T follicular helper cell (primary cell): ENCODE measurements around the gene HSPH1.
"Not testable (repeated sequence)": the region's sequence is repeated elsewhere in the genome, so short reads cannot be mapped to it uniquely, and the experiment has no call there.

ENCODE experiments used
- DNase-seq: peaks from one replicate; pipeline ENCODE4 v3.0.0-alpha.2; 2020; ENCODE audit warnings: low read depth

Gene HSPH1

GRCh38 chr13:31131470-31131961 lies 30.2 kb downstream of the HSPH1 start:
- DNase-seq, result no peak

DNA sequence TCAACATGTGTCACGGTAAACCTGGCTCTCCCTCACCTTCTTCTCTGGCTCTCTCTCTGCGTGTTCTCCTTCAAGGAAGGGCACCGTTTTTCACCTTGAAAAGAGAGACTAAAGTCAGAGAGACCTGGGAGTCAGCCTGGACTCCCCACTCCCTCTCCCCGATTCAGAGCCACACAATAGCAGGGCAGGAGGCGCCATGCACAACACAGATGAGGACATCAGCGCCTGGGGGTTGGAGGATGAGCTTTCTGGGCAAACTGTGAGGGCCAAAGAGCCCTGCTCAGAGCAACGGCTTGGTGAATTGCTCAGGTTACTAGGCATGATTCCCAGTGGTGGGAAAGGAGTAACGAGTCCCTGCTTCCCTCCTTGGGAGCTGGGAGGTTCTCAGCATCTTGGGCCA lies 32.3 kb downstream of the HSPH1 start:
- no peak for DNase-seq

DNA sequence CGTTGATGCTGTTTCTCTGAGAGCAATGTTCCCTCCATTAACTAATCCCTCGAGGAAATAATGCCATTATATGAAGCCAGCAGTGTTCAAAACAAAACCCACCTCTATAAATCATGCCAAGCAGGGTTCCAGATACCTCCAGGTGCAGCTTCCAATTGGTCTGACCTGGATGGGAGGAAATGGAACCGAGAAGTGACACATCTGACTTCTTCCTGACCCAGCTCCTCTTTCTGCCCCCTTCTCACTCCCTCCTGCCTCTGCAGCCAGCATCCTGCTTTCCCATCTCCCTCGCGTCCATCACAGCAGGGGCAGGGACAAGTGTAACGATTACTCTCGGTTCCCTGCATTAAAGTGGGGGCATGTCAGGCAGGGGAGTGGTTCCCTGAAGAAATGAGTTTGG lies 37.5 kb downstream of the HSPH1 start:
- no peak for DNase-seq

- no peak for DNase-seq
Observed at GRCh38 chr13:31122544-31123260, 39.0 kb downstream of the HSPH1 start.

DNA sequence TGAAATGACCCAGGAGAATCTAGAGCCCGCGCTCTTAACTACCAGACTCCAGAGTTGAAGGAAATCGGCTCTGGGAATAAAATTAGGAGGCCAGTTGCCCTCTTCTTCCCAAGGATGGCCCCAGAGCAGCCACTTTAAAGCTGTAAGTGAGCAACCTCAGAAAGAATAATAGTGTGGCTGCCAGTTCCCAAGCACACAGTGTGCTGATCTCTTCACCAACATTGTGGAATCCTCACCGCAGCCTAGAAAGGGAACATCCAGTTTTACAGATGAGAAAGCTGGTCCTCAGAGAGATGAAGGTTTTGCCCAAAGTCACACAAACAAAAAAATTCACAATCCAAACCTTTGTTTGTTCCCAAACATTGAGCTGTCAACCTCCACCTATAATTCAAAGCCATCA lies 39.6 kb downstream of the HSPH1 start:
- DNase-seq, result no peak

GRCh38 chr13:31121379-31122140 lies 40.1 kb downstream of the HSPH1 start:
- no peak for DNase-seq

- no peak for DNase-seq
Observed at GRCh38 chr13:31119966-31120700, 41.6 kb downstream of the HSPH1 start.

GRCh38 chr13:31119526-31119925 lies 42.2 kb downstream of the HSPH1 start:
- DNase-seq, result no peak

DNA sequence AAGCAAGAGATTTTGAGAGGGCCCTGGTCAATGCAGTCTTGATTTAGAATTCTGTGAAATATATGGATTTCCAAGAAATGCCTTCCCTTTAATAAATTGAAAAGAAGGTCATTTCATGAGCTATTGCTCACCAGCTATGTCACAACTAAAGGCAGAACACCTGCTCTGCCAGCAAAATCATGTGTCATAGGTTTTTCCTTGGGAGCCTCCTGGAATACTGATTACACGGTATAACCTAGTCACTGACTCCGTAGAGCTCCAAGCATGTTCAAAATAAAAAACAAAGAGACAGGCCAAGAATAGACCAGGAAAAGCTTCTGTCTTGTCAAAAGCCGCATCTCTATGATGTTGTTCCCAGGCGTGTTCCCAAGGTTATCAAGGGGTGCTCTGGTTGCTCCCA lies 45.5 kb downstream of the HSPH1 start:
- no peak for DNase-seq

GRCh38 chr13:31115616-31116015 lies 46.1 kb downstream of the HSPH1 start:
- DNase-seq, result no peak

- no peak for DNase-seq
Observed at GRCh38 chr13:31114641-31115040, 47.1 kb downstream of the HSPH1 start.

DNA sequence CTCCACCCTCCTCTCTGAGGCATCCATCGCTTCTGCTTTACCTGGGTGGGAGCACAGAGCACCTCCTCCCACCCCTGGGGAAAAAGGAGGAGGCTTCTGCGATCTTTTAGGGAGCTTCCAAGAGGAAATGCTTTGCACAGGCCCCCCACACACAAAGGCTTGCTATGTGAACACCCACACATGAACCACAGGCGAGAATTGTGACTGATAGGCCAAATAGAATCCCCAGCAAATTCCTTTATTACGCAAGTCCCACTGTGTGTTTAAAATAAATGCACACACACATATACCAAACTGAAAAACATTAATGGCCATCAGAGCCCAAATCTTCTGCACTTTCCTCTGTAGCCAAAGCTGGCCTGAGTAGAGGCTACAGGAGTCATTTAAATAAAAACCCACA lies 50.6 kb downstream of the HSPH1 start:
- DNase-seq, result no peak

DNA sequence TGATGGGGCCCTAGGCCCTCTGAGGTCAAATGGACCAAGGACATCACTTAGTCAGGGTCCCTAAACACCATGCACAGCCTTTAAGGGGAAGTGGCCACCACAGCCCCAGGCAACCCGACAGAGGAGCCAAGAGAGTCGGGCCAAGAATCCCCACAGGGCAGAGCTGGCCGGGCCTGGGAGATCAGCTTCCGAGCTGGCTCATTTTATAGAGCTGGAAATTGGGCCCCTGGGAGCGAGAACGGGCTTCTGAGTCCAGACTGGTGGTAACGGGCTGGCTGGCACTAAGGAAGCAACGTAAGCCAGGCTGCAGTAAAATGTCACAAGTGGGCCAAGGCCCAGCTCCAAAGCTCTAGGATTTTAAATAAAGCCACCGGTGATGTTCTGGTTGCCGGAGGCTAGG lies 51.1 kb downstream of the HSPH1 start:
- no peak for DNase-seq

DNA sequence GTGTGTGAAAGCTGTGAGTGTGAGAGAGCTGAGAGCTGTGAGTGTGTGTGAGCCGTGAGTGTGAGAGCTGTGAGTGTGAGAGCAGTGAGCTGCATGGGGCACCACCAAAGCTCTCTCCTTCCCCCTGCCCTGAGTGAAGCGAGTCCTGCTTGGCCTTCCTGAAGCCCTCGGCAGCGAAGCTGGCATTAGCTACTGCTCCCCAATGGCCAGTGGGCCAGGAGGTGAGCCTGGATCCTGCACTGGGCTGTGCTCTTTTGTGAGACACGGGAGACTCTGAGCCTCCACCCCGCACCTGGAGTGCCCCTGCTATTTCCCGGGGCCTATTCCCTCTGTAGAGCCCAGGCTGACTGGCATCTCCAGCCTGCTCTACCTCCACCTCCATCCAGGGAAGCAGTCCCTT lies 51.5 kb downstream of the HSPH1 start:
- no peak for DNase-seq

DNA sequence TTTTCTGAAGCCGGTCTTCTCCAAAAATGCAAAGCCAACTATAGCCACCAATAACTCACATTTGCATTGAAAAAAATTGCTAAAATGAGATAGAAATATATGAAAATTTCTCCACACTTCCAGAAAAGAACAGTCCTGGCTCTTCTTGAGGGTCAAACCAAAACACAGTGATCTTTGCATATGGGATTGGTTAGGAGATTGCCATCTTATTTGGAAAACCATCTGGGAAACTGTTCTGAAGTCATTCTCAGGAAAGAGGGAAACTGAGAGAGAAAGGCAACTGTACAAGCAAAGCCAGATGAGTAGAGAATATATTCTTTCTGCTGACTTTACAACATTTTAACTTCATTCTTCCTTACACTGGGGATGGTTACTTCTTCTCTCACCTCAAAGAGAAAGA lies 54.6 kb downstream of the HSPH1 start:
- no peak for DNase-seq

DNA sequence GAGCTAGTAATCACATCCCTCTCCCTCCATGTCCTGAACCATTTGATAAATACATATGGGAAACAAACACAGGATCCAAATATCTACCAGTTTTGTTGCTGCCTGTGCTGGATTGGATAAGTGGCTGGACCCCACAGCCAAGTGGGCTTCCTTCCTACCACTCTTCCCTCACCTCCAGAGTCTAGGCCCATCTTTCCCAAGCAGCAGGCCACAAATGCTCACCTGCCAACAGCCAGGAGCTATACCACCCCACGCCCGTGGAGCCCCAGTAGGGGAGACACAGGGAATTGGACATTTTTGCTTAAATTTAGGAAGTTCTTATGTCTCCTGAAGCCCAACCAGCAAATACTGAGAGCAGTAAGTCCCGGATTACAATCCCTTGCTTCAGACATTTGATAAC lies 55.8 kb downstream of the HSPH1 start:
- no peak for DNase-seq

DNA sequence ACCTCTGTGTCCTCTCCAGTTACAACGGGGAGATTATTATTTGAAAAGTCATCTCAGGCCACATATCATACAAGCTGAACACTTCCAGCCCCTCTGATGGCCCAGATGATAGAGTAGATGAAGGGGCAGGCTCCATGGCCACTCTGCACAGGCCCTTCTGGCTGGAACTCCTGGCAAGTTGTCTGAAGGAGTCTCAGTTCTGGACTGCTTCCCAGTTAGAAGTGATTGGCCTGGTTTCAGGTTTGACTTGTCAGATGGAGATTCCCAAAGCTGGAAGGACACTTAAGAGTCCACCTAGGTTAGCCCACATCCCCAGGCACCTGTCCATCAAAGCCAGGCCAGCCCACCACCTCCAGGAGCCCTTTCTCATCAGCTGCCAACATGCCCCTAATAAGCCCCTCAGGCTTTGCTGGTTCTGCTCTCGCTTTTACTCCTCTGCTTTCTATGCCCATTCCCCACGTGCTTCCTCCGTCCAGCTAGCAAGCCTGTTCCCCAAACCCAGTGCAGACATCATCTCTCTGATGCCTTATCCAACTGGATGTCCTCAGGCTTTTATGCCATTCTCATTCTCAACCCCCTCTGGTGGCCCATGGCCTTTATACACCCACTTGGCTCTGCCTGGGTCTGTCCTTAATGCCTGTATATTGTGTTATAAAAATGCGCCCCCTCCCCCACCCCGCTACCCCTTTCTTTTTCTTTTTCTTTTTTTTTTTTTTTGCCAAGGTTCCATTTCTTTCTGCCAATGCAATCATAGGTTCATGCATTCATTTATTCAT lies 56.5 kb downstream of the HSPH1 start:
- DNase-seq, result no peak

- no peak for DNase-seq
Observed at GRCh38 chr13:31102905-31103304, 58.8 kb downstream of the HSPH1 start.

DNA sequence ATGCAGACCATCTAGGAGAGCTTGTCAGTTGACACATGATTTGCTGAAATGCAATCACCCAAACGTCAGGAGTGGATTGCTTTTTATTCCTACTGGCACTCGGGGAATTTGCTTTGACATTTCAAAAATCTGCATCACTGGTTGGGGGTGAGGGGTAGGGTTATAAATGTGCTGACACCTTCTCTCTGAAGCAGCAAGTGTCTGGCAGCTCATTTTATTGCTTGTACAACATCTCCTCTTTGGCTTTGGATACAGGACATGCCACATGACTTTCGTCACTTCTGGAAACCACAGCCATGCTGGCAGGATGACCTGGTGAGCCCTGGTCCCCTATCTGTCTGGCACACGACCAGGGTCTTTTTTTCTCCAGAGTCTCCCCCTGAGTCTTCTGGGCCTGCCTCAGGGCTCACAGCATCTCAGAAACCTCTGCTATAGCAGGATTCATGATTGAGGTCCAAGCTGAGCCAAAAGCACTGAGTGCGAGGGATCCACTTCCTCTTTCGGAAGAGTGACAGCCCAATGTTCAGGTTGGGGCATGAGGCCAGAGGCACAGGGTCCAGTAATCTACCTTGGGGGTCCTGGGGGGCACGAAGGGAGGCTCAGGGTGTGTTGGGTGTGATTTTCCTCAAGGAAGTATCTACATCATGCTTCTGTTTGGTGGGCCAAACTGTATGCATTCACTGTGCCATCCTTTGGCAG lies 60.1 kb downstream of the HSPH1 start:
- no peak for DNase-seq

DNA sequence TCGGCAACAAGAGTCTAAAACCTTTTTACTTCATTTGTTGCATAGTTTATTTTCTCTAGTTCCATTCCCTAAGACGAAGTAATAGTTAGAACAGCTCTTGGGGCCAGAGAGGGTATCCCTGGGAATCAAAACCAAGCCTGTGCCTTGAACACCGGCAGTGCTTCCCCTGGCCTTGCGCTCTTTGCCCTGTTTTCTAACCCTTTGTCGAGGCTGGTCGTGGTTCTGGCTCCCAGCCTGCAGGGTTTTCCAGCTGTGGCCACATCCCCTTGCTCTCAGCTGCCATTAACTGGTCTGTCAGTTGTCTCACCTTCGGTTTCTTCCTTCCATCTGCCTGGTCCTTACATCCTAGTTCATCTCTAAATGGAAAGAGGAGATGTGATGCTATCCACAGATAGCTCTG lies 61.0 kb downstream of the HSPH1 start:
- DNase-seq, result no peak

DNA sequence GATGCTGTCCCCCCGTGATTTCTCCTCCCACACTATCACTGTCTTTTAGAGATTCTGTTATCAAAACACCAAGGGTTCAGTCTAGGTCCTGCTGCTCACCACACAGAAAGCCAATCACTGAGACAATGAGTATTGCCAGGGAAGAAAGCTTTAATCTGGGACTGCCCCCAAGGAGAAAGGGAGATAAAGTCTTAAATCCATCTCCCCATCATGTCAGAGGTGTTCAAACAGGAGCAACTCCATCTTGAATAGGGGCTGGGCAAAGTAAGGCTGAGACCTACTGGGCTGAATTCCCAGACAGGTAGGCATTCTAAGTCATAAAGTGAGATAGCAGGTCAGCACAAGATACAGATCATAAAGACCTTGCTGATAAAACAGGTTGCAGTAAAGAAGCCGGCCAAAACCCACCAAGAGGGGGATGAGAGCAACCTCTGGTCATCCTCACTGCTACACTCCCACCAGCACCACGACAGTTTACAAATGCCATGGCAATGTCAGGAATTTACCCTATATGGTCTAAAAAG lies 63.7 kb downstream of the HSPH1 start:
- not testable (repeated sequence) for DNase-seq
